GM08714 (cell line): ENCODE data around the gene SIGLEC1.

ENCODE experiments used
- H3K4me3 ChIP-seq: fragments of 200-500 bp; sonication (Bioruptor generic); 2 replicates; pipeline ENCODE4 v1.5.1; 2014; ENCODE audit warnings: mild to moderate bottlenecking, low read length, inconsistent platforms
- ZNF274 ChIP-seq: IDR thresholded peaks from 2 replicates; pipeline ENCODE4 v1.6.1; 2012; ENCODE audit warnings: mild to moderate bottlenecking, low read depth, low read length

SIGLEC1 gene

DNA sequence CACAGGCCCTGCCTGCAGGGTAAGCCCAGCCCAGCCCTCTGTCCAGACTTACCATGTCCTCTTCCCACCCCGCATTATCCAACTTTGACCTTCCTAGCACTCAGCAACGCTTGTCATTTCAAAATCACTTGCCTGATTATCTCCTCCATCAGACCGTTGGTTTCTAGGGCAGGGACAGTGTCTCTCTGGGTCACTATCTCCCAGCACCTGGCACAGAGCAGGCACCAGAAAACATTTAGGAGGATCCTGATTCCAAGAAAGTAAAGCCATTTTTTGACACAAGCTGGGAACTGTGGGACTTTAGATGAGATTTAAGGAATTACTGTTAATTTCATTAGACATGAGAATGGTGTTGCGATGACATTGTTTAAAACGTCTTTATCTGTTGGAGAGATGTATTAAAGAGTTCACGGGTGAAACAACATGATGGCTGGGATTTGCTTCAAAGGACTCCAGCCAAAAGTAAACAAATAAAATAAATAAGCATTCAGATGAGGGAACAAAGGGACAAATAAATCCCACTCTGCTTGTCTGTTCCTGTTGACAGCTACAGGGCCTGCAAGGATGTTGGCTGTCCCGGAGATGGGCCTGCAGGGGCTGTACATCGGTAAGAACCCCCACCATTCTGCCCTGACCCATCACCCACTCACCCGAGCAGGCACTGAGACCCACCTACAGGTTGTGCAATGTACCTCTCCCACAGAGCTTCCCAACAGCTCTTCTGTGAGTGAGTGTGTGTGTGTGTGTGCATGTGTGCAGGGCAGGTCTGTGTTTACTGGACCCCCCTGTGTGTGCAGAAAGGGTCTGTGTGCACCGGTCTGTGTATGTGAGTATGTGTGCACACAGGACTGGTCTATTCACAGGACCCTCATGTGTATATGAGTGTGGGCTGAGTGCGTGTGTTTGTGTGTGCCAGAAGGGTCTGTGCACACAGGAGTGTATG lies 26.0 kb upstream of the SIGLEC1 start:
- H3K4me3 ChIP-seq, result no peak overlapping the region
- no peak for TF ChIP-seq ZNF274

- H3K4me3 ChIP-seq, result no peak overlapping the region
- TF ChIP-seq ZNF274, result no peak
These were observed 23.4 kb upstream of the SIGLEC1 start for GRCh38 chr20:3735768-3736167.

- TF ChIP-seq ZNF274, result no peak
- H3K4me3 ChIP-seq, result no peak overlapping the region
These were observed 21.9 kb upstream of the SIGLEC1 start for GRCh38 chr20:3734111-3734843.

DNA sequence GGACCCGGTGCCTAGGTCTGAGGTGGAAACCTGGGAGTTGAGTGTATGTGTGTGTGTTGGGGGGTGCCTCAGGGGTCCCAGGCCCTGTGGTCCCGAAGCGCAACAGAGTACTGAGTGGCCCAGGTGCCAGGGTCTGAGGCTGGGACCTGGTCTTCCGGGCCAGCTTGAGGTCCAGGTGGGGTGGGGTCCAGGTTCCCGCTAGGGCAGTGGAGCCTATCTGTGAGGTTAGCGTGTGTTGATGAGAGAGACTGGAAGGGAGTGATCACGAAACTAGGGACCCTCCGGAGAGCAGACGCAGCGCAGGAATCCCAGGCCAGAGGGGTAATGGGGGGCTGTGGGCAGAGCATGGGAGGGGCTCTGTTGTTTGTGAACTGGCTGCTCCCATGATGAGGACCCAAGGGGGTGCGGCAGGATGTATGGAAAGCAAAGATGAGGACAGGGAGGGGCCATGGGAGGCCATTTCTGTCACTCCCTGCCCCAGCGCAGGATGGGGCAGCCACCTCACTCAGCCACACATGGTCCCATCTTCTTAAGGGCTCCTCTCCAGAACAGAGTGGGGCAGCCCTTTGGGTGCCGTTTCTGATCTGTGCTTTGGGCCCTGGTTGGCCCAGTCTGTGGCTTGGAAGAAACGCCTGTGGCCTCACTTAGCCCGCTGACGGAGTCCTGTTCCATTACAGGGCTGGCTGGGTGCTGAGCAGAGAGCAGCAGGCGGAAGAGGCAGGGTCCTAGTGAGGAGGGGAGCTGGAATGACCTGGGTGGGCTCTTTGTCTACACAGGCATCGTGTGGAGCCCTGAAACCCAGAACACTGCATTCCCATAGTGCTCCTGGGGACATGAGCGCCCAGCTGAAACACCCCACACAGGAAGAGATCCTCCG lies 21.0 kb upstream of the SIGLEC1 start:
- TF ChIP-seq ZNF274, result no peak
- H3K4me3 ChIP-seq, result no peak overlapping the region

GRCh38 chr20:3732327-3733118 lies 20.1 kb upstream of the SIGLEC1 start, which contains the start of gene HSPA12B:
HSPA12B (plus strand) TSS chr20:3732685; CDS start chr20:3738675, 5,990 bp downstream.
- no peak for TF ChIP-seq ZNF274
- no peak within 1 kb of the TSS for H3K4me3 ChIP-seq

DNA sequence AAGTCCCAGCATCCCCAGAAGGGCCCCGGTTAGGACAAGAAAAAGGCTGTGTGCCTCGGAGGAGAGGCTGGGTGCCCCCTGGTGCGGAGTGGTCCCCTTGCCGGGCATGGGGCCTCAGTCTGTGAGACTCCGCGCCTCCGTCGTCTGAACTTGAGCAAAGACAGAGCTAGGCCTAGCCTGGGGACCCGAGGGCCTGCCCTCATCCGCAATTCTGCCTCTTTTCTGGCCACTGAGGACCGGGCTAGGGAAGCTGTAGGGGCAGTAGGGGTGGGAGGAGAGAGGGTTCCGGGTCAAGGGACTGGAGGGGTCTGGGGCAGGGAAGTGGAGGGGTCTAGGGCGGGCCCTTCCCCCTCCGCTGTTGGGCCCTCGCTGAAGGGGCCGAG lies 19.5 kb upstream of the SIGLEC1 start:
- no peak for TF ChIP-seq ZNF274

DNA sequence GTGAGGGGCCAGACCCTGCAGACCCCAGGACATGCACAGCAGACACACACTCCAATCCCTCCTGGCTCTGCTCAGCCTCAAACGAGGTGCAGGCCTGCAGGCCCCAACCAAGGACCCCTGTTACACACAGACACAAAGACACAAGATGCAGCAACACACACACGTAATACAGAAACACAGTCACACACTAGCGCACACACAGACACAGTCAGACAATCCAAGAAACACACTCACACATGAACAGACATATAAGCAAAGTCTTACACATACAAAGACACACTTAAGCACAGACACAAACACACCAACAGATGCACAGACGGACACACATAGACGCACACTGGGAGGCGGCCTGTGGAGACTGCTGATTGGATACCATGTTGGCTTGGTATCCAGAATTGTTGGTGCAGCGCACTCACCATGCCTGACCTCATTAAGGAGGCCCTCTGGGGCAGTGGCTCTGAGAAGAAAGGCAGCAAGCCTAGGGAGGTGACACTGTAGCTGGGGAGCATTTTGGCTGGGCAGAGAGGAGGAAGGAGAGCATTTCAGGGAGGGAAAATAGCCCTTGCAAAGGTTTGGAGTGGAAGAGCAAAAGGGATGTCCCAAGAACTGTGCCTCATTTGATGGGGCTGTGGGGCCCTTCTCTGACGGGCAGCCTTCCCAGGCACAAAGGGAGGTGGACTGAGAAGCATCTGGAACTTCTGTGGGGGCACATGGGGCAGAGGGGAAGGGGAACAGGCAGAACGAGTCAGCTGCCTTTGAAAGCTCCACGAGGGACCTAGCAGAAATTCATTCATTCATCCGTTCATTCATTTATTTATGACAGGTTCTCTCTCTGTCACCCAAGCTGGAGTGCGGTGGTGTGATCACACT lies 18.6 kb upstream of the SIGLEC1 start:
- no peak overlapping the region for H3K4me3 ChIP-seq
- TF ChIP-seq ZNF274, result no peak

More for the DNA sequence above, 19.5 kb upstream of the SIGLEC1 start:
- no peak overlapping the region for H3K4me3 ChIP-seq

GRCh38 chr20:3729811-3730540 lies 17.6 kb upstream of the SIGLEC1 start:
- H3K4me3 ChIP-seq, result no peak overlapping the region
- TF ChIP-seq ZNF274, result no peak

- no peak for TF ChIP-seq ZNF274
- no peak overlapping the region for H3K4me3 ChIP-seq
These were observed 17.0 kb upstream of the SIGLEC1 start for GRCh38 chr20:3729378-3729777.

GRCh38 chr20:3728876-3729275 lies 16.5 kb upstream of the SIGLEC1 start:
- no peak for TF ChIP-seq ZNF274
- H3K4me3 ChIP-seq, result no peak overlapping the region

GRCh38 chr20:3728354-3728753 lies 16.0 kb upstream of the SIGLEC1 start:
- no peak for TF ChIP-seq ZNF274
- no peak overlapping the region for H3K4me3 ChIP-seq

GRCh38 chr20:3727401-3728021 lies 15.1 kb upstream of the SIGLEC1 start:
- H3K4me3 ChIP-seq, result no peak overlapping the region

More at GRCh38 chr20:3727401-3728021, 15.1 kb upstream of the SIGLEC1 start:
- no peak for TF ChIP-seq ZNF274
